Endodermal cell (in vitro differentiated cells): Measurements from ENCODE around the gene HS6ST2. TPM values are rescaled to one million over a fixed set of nuclear protein-coding genes. Genes with fewer than 3 reads are reported as not detected.

Experiments
- DNase-seq: peaks from one replicate; pipeline ENCODE4 v3.0.0-alpha.2; 2017
- H3K27ac ChIP-seq: 2 replicates; pipeline ENCODE4 v1.5.1; 2013; ENCODE audit warnings: mild to moderate bottlenecking, low read depth, low read length, moderate library complexity
- H3K27me3 ChIP-seq: 2 replicates; pipeline ENCODE4 v1.6.1; 2013; ENCODE audit warnings: mild to moderate bottlenecking, low read length, moderate library complexity; ENCODE audit not compliant: insufficient read depth, control insufficient read depth, poor library complexity, severe bottlenecking
- H3K36me3 ChIP-seq: 2 replicates; pipeline ENCODE4 v1.7.0; 2013; ENCODE audit warnings: mild to moderate bottlenecking, low read length, moderate library complexity; ENCODE audit not compliant: control insufficient read depth, insufficient read depth
- H3K4me1 ChIP-seq: one replicate; pipeline ENCODE4 v1.7.0; 2013; ENCODE audit warnings: low read length; ENCODE audit not compliant: control insufficient read depth, insufficient read depth
- H3K4me3 ChIP-seq: 2 replicates; pipeline ENCODE4 v1.5.1; 2013; ENCODE audit warnings: mild to moderate bottlenecking, low read length, moderate library complexity
- H3K9ac ChIP-seq: 2 replicates; pipeline ENCODE4 v1.6.1; 2013; ENCODE audit warnings: mild to moderate bottlenecking, low read length, moderate library complexity; ENCODE audit not compliant: poor library complexity, severe bottlenecking; ENCODE audit errors: extremely low read depth
- H3K9me3 ChIP-seq: 2 replicates; pipeline ENCODE4 v1.6.1; 2013; ENCODE audit warnings: mild to moderate bottlenecking, low read length, moderate library complexity; ENCODE audit not compliant: control insufficient read depth
- H3K27ac Mint-ChIP-seq: 2 replicates; pipeline ENCODE4 v1.8.0; 2020; ENCODE audit warnings: mixed read lengths
- H3K27me3 Mint-ChIP-seq: 2 replicates; pipeline ENCODE4 v1.8.0; 2021; ENCODE audit warnings: mild to moderate bottlenecking, mixed read lengths; ENCODE audit not compliant: insufficient read depth
- H3K36me3 Mint-ChIP-seq: 2 replicates; pipeline ENCODE4 v1.8.0; 2020; ENCODE audit warnings: low read depth, mixed read lengths
- H3K4me1 Mint-ChIP-seq: 2 replicates; pipeline ENCODE4 v1.8.0; 2020; ENCODE audit warnings: mixed read lengths
- H3K4me3 Mint-ChIP-seq: 2 replicates; pipeline ENCODE4 v1.8.0; 2020; ENCODE audit warnings: mild to moderate bottlenecking, moderate library complexity, mixed read lengths
- H3K9me3 Mint-ChIP-seq: 2 replicates; pipeline ENCODE4 v1.8.0; 2020; ENCODE audit warnings: mild to moderate bottlenecking, mixed read lengths
- WGBS, 2 experiments: methylation state at CpG; one replicate each; pipeline versions ENCODE4 v1.1.5 to v1.1.7; 2013; ENCODE audit warnings: missing lambda C conversion rate in 2 of 2, mixed read lengths in 1 of 2; ENCODE audit not compliant: insufficient coverage in 1 of 2, insufficient read length in 1 of 2; 5-methylcytosine and 5-hydroxymethylcytosine counted together
- long read RNA-seq, 4 experiments: library from polyadenylated mRNA in 2 of 4; library from RNA in 1 of 4; library from capped mRNA in 1 of 4; stranded (forward) in 3 of 4; unstranded in 1 of 4; transcript quantifications; one replicate each; pipeline ENCODE4 v2.0.0, GENCODE V29; 2020 to 2021; ENCODE audit warnings: inconsistent platforms in 1 of 4
- polyA plus RNA-seq, 2 experiments: library from polyadenylated mRNA; stranded (reverse); fragments of 50-300 nt; gene quantifications; one replicate each; pipeline ENCODE4 v1.2.3, GENCODE V29; 2013
- total RNA-seq, 2 donors: library from RNA; stranded (reverse); fragmentation: NEBNext Ultra II Directional in 1 of 2; extraction: Animal tissue kit (Norgen Biotek cat#: 25700) in 1 of 2; gene quantifications; 2 replicates in 1 of 2; 3 replicates in 1 of 2; pipeline ENCODE4 v1.2.1, GENCODE V29; 2021
- TF ChIP-seq, protein P1 (sequence below): fragments of 200-600 bp; sonication (generic); conservative IDR thresholded peaks from 2 replicates; pipeline ENCODE4 v1.5.0; 2021; ENCODE audit warnings: antibody characterized with exemption, mild to moderate bottlenecking

HS6ST2 gene
- 10 to 100 TPM in 1 of 2 donors, 1 to 10 TPM in 1; 4.1 to 19.4 TPM for total RNA-seq
- polyA plus RNA-seq (2013, experiment 1 of 2): 9.3 TPM
- polyA plus RNA-seq (2013, experiment 2 of 2): 9.1 TPM
- long read RNA-seq, experiment 1, partial matches to known transcripts: 0 of 1 reads
- long read RNA-seq, experiment 1, other reads (novel, unspliced or antisense): 1 of 1 reads
- long read RNA-seq, experiment 2, partial matches to known transcripts: 0 of 1 reads
- long read RNA-seq, experiment 2, other reads (novel, unspliced or antisense): 1 of 1 reads
- long read RNA-seq, experiment 3, partial matches to known transcripts: 0 of 10 reads
- long read RNA-seq, experiment 3, other reads (novel, unspliced or antisense): 10 of 10 reads
- long read RNA-seq, experiment 4, partial matches to known transcripts: 0 of 1 reads
- long read RNA-seq, experiment 4, other reads (novel, unspliced or antisense): 1 of 1 reads

GRCh38 chrX:132958091-132958703 lies at the start of gene HS6ST2:
HS6ST2 (minus strand) TSS chrX:132958629.
- Mint-ChIP-seq H3K4me3 (peak within 1 kb of the TSS; percentile 61), H3K36me3 (no peaks in the 10 kb centered on the region), H3K9me3 (no peaks in the 10 kb centered on the region), H3K4me1 (peaks cover 32% of the 10 kb centered on the region), H3K27me3 (peaks cover 71% of the 10 kb centered on the region), H3K27ac (peak within 1 kb of the TSS; percentile 85)
- TF ChIP-seq, protein P1, sequence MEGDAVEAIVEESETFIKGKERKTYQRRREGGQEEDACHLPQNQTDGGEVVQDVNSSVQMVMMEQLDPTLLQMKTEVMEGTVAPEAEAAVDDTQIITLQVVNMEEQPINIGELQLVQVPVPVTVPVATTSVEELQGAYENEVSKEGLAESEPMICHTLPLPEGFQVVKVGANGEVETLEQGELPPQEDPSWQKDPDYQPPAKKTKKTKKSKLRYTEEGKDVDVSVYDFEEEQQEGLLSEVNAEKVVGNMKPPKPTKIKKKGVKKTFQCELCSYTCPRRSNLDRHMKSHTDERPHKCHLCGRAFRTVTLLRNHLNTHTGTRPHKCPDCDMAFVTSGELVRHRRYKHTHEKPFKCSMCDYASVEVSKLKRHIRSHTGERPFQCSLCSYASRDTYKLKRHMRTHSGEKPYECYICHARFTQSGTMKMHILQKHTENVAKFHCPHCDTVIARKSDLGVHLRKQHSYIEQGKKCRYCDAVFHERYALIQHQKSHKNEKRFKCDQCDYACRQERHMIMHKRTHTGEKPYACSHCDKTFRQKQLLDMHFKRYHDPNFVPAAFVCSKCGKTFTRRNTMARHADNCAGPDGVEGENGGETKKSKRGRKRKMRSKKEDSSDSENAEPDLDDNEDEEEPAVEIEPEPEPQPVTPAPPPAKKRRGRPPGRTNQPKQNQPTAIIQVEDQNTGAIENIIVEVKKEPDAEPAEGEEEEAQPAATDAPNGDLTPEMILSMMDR: peak; percentile 58
- peak; percentile 75 for DNase-seq
- Histone ChIP-seq H3K4me3 (peak within 1 kb of the TSS; percentile 45), H3K27ac (no peak within 1 kb of the TSS), H3K4me1 (no peaks in the 10 kb centered on the region), H3K9me3 (no peaks in the 10 kb centered on the region), H3K36me3 (no peaks in the 10 kb centered on the region), H3K27me3 (peaks cover 54% of the 10 kb centered on the region), H3K9ac (no peak within 1 kb of the TSS)
- WGBS, 2 experiments: 0 to 1% methylated on average over 13 to 61 of the region's 63 CpGs

GRCh38 chrX:133007458-133007857 lies 49.0 kb upstream of the HS6ST2 start:
- no peaks in the 10 kb centered on the region for H3K27me3 Mint-ChIP-seq
- WGBS, 2 experiments: 97% methylated on average over 3 of the region's 3 CpGs; no CpG with 5 or more reads in 1 of the 2 experiments
- peaks cover 4% of the 10 kb centered on the region for H3K36me3 Mint-ChIP-seq
- Histone ChIP-seq H3K36me3 (no peaks in the 10 kb centered on the region), H3K27ac (no peak overlapping the region), H3K4me1 (no peaks in the 10 kb centered on the region), H3K9me3 (peaks cover 9% of the 10 kb centered on the region), H3K4me3 (no peak overlapping the region), H3K9ac (no peak overlapping the region), H3K27me3 (no peaks in the 10 kb centered on the region)
- peaks cover 34% of the 10 kb centered on the region for H3K9me3 Mint-ChIP-seq
- H3K27ac Mint-ChIP-seq: no peak overlapping the region
- TF ChIP-seq, protein P1: no peak
- no peak overlapping the region for H3K4me3 Mint-ChIP-seq
- no peaks in the 10 kb centered on the region for H3K4me1 Mint-ChIP-seq
- no peak for DNase-seq

DNA sequence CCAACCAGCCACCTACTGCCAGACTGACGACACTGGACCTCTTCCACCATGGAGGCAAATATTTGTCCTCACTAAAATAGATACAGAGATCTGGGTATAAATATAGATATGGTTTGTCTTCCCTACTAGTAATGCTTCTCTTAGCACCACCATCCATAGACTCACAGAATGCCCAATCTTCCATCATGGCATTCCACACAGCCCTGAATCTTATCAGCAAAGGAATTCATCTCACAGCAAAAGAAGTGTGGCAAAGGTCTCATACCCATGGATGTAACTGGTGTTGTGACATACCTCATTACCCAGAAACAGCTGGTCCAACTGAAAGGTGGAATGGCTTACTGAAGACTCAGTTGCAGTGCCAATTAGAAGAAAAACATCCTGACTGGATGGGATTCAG lies 47.2 kb upstream of the HS6ST2 start:
- H3K4me1 Mint-ChIP-seq: peaks cover 6% of the 10 kb centered on the region

More for the DNA sequence above, 47.2 kb upstream of the HS6ST2 start:
- Mint-ChIP-seq H3K9me3 (peaks cover 28% of the 10 kb centered on the region), H3K27me3 (no peaks in the 10 kb centered on the region), H3K4me3 (no peak overlapping the region), H3K36me3 (peaks cover 4% of the 10 kb centered on the region), H3K27ac (no peak overlapping the region)
- Histone ChIP-seq H3K27ac (no peak overlapping the region), H3K9ac (no peak overlapping the region), H3K4me1 (no peaks in the 10 kb centered on the region), H3K9me3 (peaks cover 9% of the 10 kb centered on the region), H3K4me3 (no peak overlapping the region), H3K27me3 (no peaks in the 10 kb centered on the region), H3K36me3 (no peaks in the 10 kb centered on the region)
- no peak for DNase-seq
- TF ChIP-seq, protein P1: no peak
- no CpG with 5 or more reads among the region's 1 CpG for WGBS, 2 experiments
